LNCaP clone FGC (cell line): ENCODE results near the gene CHRNA7.
"Not testable (repeated sequence)": the region's sequence is repeated elsewhere in the genome, so short reads cannot be mapped to it uniquely, and the experiment has no call there.

Experiments
- DNase-seq: peaks from one replicate; pipeline ENCODE4 v3.0.0-alpha.2; 2011; ENCODE audit warnings: low read depth
- H3K4me3 ChIP-seq: 2 replicates; pipeline ENCODE4 v1.5.1; 2011; ENCODE audit warnings: mild to moderate bottlenecking, low read depth, low read length, control low read depth
- TF ChIP-seq, protein P1 (sequence below): IDR thresholded peaks from 2 replicates; pipeline ENCODE4 v1.5.1; 2012; ENCODE audit warnings: mild to moderate bottlenecking; ENCODE audit not compliant: control insufficient read depth, insufficient read depth; ENCODE audit errors: extremely low read depth

CHRNA7 gene

DNA sequence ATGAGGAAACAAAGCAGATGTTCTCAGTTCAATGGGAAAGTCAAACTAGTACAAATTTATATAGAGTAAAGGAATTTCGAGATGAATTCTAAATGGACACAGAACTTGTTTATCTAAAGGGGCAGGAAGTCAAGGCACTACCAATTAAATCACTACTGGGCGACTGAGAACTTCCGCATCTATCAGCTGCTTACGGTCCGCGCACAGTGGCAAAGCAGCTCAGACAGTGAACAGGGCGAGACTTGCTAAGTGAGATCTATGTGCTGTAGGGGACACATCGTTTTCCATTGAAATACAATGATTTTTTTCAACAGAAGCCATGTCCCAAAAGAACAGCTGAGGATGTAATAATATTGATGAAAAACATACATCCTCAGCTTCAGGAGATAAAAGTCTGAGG lies 105.0 kb downstream of the CHRNA7 start:
- DNase-seq = no peak
- H3K4me3 ChIP-seq = no peak overlapping the region
- TF ChIP-seq, protein P1, sequence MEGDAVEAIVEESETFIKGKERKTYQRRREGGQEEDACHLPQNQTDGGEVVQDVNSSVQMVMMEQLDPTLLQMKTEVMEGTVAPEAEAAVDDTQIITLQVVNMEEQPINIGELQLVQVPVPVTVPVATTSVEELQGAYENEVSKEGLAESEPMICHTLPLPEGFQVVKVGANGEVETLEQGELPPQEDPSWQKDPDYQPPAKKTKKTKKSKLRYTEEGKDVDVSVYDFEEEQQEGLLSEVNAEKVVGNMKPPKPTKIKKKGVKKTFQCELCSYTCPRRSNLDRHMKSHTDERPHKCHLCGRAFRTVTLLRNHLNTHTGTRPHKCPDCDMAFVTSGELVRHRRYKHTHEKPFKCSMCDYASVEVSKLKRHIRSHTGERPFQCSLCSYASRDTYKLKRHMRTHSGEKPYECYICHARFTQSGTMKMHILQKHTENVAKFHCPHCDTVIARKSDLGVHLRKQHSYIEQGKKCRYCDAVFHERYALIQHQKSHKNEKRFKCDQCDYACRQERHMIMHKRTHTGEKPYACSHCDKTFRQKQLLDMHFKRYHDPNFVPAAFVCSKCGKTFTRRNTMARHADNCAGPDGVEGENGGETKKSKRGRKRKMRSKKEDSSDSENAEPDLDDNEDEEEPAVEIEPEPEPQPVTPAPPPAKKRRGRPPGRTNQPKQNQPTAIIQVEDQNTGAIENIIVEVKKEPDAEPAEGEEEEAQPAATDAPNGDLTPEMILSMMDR = no peak

DNA sequence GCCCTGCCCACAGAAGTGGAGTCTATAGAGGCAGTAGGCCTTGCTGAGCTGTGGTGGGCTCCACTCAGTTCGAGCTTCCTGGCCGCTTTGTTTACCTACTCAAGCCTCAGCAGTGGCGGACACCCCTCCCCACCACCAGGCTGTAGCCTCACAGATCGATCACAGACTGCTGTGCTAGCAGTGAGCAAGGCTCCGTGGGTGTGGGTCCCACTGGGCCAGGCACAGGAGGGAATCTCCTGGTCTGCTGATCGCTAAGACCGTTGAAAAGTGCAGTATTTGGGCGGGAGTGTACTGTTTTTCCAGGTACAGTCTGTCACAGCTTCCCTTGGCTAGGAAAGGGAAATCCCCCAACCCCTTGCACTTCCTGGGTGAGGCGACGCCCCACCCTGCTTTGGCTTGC lies 115.2 kb downstream of the CHRNA7 start:
- H3K4me3 ChIP-seq, DNase-seq: not testable (repeated sequence)

- H3K4me3 ChIP-seq = no peak overlapping the region
- DNase-seq = no peak
- TF ChIP-seq, protein P1 = no peak
Observed at GRCh38 chr15:32148833-32149555, 118.7 kb downstream of the CHRNA7 start.

GRCh38 chr15:32152574-32152973 lies 122.3 kb downstream of the CHRNA7 start:
- H3K4me3 ChIP-seq = no peak overlapping the region
- TF ChIP-seq, protein P1 = no peak
- no peak for DNase-seq

- not testable (repeated sequence) for H3K4me3 ChIP-seq, DNase-seq
Observed at GRCh38 chr15:32153868-32154623, 123.7 kb downstream of the CHRNA7 start.

DNA sequence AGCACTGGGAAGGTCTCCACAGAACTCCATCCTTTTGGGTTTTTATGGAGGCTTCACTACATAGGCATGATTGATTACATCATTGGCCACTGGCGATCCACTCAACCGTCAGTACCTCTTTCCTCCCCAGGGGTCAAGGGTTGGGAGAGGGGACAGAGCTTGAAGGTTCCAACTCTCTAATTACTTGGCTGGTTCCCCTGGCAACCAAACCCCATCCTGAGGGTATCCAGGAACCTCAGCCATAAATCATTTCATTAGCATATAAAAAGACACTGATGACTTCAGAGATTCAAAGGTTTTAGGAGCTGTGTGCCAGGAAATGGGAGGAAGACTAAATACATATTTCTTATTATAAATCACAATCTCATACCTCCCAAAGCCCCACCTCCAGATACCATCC lies 131.8 kb downstream of the CHRNA7 start:
- DNase-seq = not testable (repeated sequence)

GRCh38 chr15:32164065-32164464 lies 133.8 kb downstream of the CHRNA7 start:
- H3K4me3 ChIP-seq, DNase-seq: not testable (repeated sequence)

More for the DNA sequence above, 131.8 kb downstream of the CHRNA7 start:
- not testable (repeated sequence) for H3K4me3 ChIP-seq

DNA sequence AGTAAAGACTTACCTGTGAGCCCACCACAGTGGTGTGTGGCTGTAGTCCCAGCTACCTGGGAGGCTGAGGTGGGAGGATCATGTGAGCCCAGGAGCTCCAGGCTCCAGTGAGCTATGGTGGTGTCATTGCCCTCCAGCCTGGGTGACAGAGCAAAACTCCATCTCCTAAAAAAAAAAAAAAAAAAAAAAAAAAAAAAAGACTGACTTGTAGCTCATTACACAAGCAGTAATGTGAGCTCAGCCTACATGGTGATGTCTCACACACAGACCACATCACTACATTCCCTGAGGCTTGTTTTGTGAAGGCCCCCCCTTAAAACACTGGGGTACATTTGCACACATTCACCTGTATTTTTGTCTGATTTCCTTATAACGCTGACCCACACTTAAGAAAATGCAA lies 134.4 kb downstream of the CHRNA7 start:
- DNase-seq, H3K4me3 ChIP-seq: not testable (repeated sequence)

DNA sequence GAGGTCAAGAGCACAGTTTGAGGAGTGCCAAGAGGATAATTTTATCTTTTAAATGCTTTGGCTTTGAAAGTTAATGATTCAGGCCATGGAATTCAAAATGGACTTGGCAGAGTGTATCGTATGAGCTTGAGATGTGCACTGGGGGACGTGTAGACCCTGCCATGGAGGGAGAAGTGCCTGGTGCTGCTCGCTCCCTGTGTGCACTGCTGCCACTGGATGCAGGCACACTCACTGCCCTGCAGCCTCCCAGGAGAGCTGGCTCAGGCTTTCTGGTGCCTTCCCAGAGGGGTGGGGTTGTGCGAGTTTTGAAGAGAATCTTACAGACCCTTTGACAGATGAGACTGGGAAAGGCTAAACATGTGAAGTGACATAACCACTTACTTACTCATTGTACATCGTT lies 135.5 kb downstream of the CHRNA7 start:
- H3K4me3 ChIP-seq, DNase-seq: not testable (repeated sequence)

- H3K4me3 ChIP-seq, DNase-seq: not testable (repeated sequence)
Observed at GRCh38 chr15:32166270-32166669, 136.0 kb downstream of the CHRNA7 start.

- H3K4me3 ChIP-seq, DNase-seq: not testable (repeated sequence)
Observed at GRCh38 chr15:32167913-32168312, 137.6 kb downstream of the CHRNA7 start.

GRCh38 chr15:32180579-32180978 lies 150.3 kb downstream of the CHRNA7 start:
- not testable (repeated sequence) for H3K4me3 ChIP-seq, DNase-seq

- H3K4me3 ChIP-seq, DNase-seq: not testable (repeated sequence)
Observed at GRCh38 chr15:32193780-32194179, 163.5 kb downstream of the CHRNA7 start.

DNA sequence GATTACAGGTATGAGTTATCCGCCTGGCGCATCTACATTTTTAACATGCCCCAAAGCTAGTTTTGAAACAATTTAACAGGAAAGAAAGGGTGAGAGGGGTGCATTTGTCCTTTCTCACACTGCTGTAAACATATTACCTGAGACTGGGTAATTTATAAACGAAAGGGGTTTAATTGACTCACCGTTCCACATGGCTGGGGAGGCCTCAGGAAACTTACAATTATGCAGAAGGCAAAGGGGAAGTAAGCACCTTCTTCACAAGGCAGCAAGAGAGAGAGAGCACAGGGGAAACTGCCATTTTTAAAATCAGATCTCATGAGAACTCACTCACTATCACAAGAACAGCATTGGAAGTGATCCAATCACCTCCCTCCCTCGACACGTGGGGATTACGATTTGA lies 165.9 kb downstream of the CHRNA7 start:
- not testable (repeated sequence) for DNase-seq, H3K4me3 ChIP-seq

GRCh38 chr15:32198938-32199337 lies 168.6 kb downstream of the CHRNA7 start:
- H3K4me3 ChIP-seq, DNase-seq: not testable (repeated sequence)

- H3K4me3 ChIP-seq, DNase-seq: not testable (repeated sequence)
Observed at GRCh38 chr15:32209081-32209480, 178.8 kb downstream of the CHRNA7 start.
